Esophagus muscularis mucosa (tissue), 4 donors: ENCODE measurements around the gene PHC2.

Experiments used
- EP300 ChIP-seq: sonication (generic); formaldehyde crosslinking; IDR thresholded peaks from one replicate; pipeline ENCODE4 v1.6.1; 2017; ENCODE audit warnings: antibody characterized with exemption
- POLR2A ChIP-seq: fragments of 450-650 bp; IDR thresholded peaks from one replicate; pipeline ENCODE4 v1.6.1; 2017; ENCODE audit warnings: antibody characterized with exemption, moderate library complexity, mild to moderate bottlenecking, low read depth
- POLR2AphosphoS5 ChIP-seq, 2 donors: sonication (generic); formaldehyde crosslinking; IDR thresholded peaks; one replicate each; pipeline ENCODE4 v1.6.1; 2017; ENCODE audit warnings: antibody characterized with exemption in 2 of 2
- TF ChIP-seq, protein P1 (sequence below), 3 experiments: fragments of 200-600 bp in 2 of 3; fragments of 450-650 bp in 1 of 3; sonication (generic) in 2 of 3; IDR thresholded peaks; one replicate each; pipeline ENCODE4 v1.5.1; 2017 to 2019; ENCODE audit warnings: antibody characterized with exemption in 3 of 3, mild to moderate bottlenecking in 2 of 3, moderate library complexity in 1 of 3

DNA sequence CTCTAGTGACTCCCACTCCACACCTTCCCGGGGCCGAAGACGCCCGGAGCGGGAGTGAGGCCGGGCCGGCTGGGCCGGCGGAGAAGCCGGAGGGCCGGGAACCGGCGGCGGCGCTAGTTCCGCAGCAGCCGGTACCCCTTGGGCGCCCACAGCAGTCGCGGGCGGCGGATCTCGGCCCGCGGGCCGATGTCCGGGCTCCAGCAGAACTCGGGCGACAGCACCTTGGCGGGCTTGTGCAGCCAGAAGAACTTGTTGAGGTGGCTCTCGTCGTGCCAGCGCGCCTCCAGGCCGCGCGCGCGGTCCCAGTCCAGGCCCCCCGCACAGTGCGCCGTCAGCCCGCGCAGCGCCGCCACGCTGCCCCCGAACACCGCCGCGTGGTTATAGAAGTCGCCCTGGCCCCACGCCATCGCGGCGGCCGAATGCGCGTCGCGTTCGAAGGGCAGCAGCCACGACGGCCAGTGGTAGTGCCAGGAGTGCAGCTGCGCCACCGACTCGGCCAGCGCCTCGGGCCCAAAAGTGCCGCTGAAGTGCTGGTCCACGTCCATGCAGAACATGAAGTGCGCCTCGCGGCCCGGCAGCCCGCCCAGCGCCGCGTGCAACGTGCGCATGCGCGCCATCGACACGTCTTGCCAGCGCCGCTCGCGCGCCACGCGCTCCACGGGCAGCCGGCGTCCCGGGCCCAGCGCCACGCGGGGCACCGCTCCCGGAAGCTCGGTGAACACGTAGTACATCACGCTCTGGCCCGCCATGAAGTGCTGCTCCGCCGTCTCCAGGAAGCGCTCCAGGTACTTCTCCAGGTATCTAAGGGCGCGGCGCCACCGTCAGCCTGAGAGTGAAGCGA is 124.0 kb downstream of the PHC2 start:
- TF ChIP-seq, protein P1, sequence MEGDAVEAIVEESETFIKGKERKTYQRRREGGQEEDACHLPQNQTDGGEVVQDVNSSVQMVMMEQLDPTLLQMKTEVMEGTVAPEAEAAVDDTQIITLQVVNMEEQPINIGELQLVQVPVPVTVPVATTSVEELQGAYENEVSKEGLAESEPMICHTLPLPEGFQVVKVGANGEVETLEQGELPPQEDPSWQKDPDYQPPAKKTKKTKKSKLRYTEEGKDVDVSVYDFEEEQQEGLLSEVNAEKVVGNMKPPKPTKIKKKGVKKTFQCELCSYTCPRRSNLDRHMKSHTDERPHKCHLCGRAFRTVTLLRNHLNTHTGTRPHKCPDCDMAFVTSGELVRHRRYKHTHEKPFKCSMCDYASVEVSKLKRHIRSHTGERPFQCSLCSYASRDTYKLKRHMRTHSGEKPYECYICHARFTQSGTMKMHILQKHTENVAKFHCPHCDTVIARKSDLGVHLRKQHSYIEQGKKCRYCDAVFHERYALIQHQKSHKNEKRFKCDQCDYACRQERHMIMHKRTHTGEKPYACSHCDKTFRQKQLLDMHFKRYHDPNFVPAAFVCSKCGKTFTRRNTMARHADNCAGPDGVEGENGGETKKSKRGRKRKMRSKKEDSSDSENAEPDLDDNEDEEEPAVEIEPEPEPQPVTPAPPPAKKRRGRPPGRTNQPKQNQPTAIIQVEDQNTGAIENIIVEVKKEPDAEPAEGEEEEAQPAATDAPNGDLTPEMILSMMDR (IDR thresholded peaks at IDR 0.05) = no peak
- no peak for TF ChIP-seq EP300
- no peak for TF ChIP-seq POLR2A
- no peak for TF ChIP-seq POLR2AphosphoS5 (IDR thresholded peaks at IDR 0.05)
